Ectodermal cell (in vitro differentiated cells): ENCODE data around the gene FAM228B. TPM values are rescaled to one million over a fixed set of nuclear protein-coding genes. Genes with fewer than 3 reads are reported as not detected.

ENCODE experiments used
- H3K27ac ChIP-seq: 2 replicates; pipeline ENCODE4 v1.7.0; 2013; ENCODE audit warnings: mild to moderate bottlenecking, low read depth, low read length; ENCODE audit not compliant: insufficient read depth, poor library complexity, severe bottlenecking
- H3K27me3 ChIP-seq: 2 replicates; pipeline ENCODE4 v1.7.0; 2013; ENCODE audit warnings: mild to moderate bottlenecking, low read length; ENCODE audit not compliant: insufficient read depth, control insufficient read depth, poor library complexity, severe bottlenecking
- H3K36me3 ChIP-seq: one replicate; pipeline ENCODE4 v1.7.0; 2013; ENCODE audit warnings: low read length; ENCODE audit not compliant: control insufficient read depth, insufficient read depth
- H3K4me1 ChIP-seq: one replicate; pipeline ENCODE4 v1.7.0; 2013; ENCODE audit warnings: low read length; ENCODE audit not compliant: control insufficient read depth, insufficient read depth
- H3K4me3 ChIP-seq: 2 replicates; pipeline ENCODE4 v1.7.0; 2013; ENCODE audit warnings: low read depth, low read length, control low read depth; ENCODE audit not compliant: insufficient read depth
- H3K9me3 ChIP-seq: 2 replicates; pipeline ENCODE4 v1.7.0; 2013; ENCODE audit warnings: mild to moderate bottlenecking, low read length, moderate library complexity; ENCODE audit not compliant: control insufficient read depth
- WGBS, 2 experiments: methylation state at CpG; one replicate each; pipeline ENCODE4 v1.1.7; 2013; ENCODE audit warnings: missing lambda C conversion rate in 2 of 2; 5-methylcytosine and 5-hydroxymethylcytosine counted together
- polyA plus RNA-seq, 4 experiments: library from polyadenylated mRNA; stranded (reverse); fragments of 50-300 nt; gene quantifications; one replicate each; pipeline ENCODE4 v1.2.3, GENCODE V29; 2013

The FAM228B gene
- polyA plus RNA-seq (2013, experiment 1 of 4), result 18.8 TPM
- polyA plus RNA-seq (2013, experiment 2 of 4), result 22.1 TPM
- 12.8 TPM for polyA plus RNA-seq (2013, experiment 3 of 4)
- polyA plus RNA-seq (2013, experiment 4 of 4), result 18.8 TPM

- Histone ChIP-seq H3K36me3 (no peaks in the 10 kb centered on the region), H3K4me3 (peak within 1 kb of the TSS; percentile 68), H3K4me1 (no peaks in the 10 kb centered on the region), H3K9me3 (no peaks in the 10 kb centered on the region), H3K27me3 (no peaks in the 10 kb centered on the region), H3K27ac (peak within 1 kb of the TSS; percentile 72)
- WGBS, 2 experiments, result 1% methylated on average over 103 of the region's 103 CpGs
Measured at GRCh38 chr2:24123195-24123921, at the start of gene FAM228B, which contains the start of gene PFN4. Gene FAM228B, plus strand, starts transcription at chr2:24123469. Its CDS starts 893 bp downstream, at chr2:24124362. Gene PFN4, minus strand, starts transcription at chr2:24123334. Its CDS starts 799 bp downstream, at chr2:24122535.

GRCh38 chr2:24073816-24074215, 49.5 kb upstream of the FAM228B start:
- H3K36me3 ChIP-seq, result no peaks in the 10 kb centered on the region
- WGBS, 2 experiments, result 90 to 97% methylated on average over 3 of the region's 6 CpGs

GRCh38 chr2:24075259-24075658, 48.0 kb upstream of the FAM228B start:
- H3K4me1 ChIP-seq, result peaks cover 12% of the 10 kb centered on the region
- no peak overlapping the region for H3K27ac ChIP-seq
- WGBS, 2 experiments, result 65 to 71% methylated on average over 5 of the region's 5 CpGs

More at GRCh38 chr2:24073816-24074215, 49.5 kb upstream of the FAM228B start:
- Histone ChIP-seq H3K9me3 (no peaks in the 10 kb centered on the region), H3K27ac (no peak overlapping the region), H3K27me3 (no peaks in the 10 kb centered on the region), H3K4me3 (no peak overlapping the region), H3K4me1 (peaks cover 12% of the 10 kb centered on the region)

GRCh38 chr2:24075915-24076848, 47.1 kb upstream of the FAM228B start, which contains the start of gene SF3B6:
Gene SF3B6, minus strand, starts transcription at chr2:24076326. Its CDS starts 97 bp downstream, at chr2:24076229.
- peak within 1 kb of the TSS; percentile 71 for H3K27ac ChIP-seq
- H3K4me3 ChIP-seq, result peak within 1 kb of the TSS; percentile 70
- no peaks in the 10 kb centered on the region for H3K27me3 ChIP-seq
- 1% methylated on average over 64 of the region's 64 CpGs for WGBS, 2 experiments
- peaks cover 6% of the 10 kb centered on the region for H3K36me3 ChIP-seq
- H3K9me3 ChIP-seq, result no peaks in the 10 kb centered on the region
- H3K4me1 ChIP-seq, result peaks cover 12% of the 10 kb centered on the region

More at GRCh38 chr2:24075259-24075658, 48.0 kb upstream of the FAM228B start:
- Histone ChIP-seq H3K27me3 (no peaks in the 10 kb centered on the region), H3K9me3 (no peaks in the 10 kb centered on the region), H3K36me3 (no peaks in the 10 kb centered on the region), H3K4me3 (peak overlapping the region; percentile 70)

- peak overlapping the region; percentile 70 for H3K4me3 ChIP-seq
- WGBS, 2 experiments, result 19 to 25% methylated on average over 41 of the region's 41 CpGs
- no peaks in the 10 kb centered on the region for H3K27me3 ChIP-seq
- H3K27ac ChIP-seq, result no peak overlapping the region
- H3K4me1 ChIP-seq, result peaks cover 12% of the 10 kb centered on the region
- peaks cover 8% of the 10 kb centered on the region for H3K36me3 ChIP-seq
- no peaks in the 10 kb centered on the region for H3K9me3 ChIP-seq
Measured at GRCh38 chr2:24076849-24077534, 46.3 kb upstream of the FAM228B start.

- WGBS, 2 experiments, result 66 to 67% methylated on average over 9 of the region's 9 CpGs
- H3K4me3 ChIP-seq, result peak overlapping the region; percentile 70
- no peak overlapping the region for H3K27ac ChIP-seq
- H3K36me3 ChIP-seq, result peaks cover 11% of the 10 kb centered on the region
- H3K9me3 ChIP-seq, result no peaks in the 10 kb centered on the region
- no peaks in the 10 kb centered on the region for H3K27me3 ChIP-seq
- peaks cover 12% of the 10 kb centered on the region for H3K4me1 ChIP-seq
Measured at GRCh38 chr2:24077535-24077877, 45.8 kb upstream of the FAM228B start.

- H3K4me3 ChIP-seq, result no peak overlapping the region
- peaks cover 14% of the 10 kb centered on the region for H3K4me1 ChIP-seq
- 88 to 94% methylated on average over 2 of the region's 2 CpGs for whole genome bisulfite sequencing, 2 experiments
- no peaks in the 10 kb centered on the region for H3K27me3 ChIP-seq
- peaks cover 15% of the 10 kb centered on the region for H3K36me3 ChIP-seq
- no peak overlapping the region for H3K27ac ChIP-seq
- H3K9me3 ChIP-seq, result no peaks in the 10 kb centered on the region
Measured at GRCh38 chr2:24077879-24078278, 45.4 kb upstream of the FAM228B start.

- WGBS, 2 experiments, result 93 to 98% methylated on average over 2 of the region's 2 CpGs
- Histone ChIP-seq H3K9me3 (no peaks in the 10 kb centered on the region), H3K4me3 (no peak overlapping the region), H3K27ac (no peak overlapping the region), H3K36me3 (peaks cover 15% of the 10 kb centered on the region), H3K27me3 (no peaks in the 10 kb centered on the region), H3K4me1 (peaks cover 26% of the 10 kb centered on the region)
Measured at GRCh38 chr2:24080701-24081100, 42.6 kb upstream of the FAM228B start.

- Histone ChIP-seq H3K4me3 (peak overlapping the region; percentile 52), H3K27me3 (no peaks in the 10 kb centered on the region), H3K36me3 (peaks cover 15% of the 10 kb centered on the region), H3K9me3 (no peaks in the 10 kb centered on the region), H3K4me1 (peaks cover 14% of the 10 kb centered on the region), H3K27ac (peak overlapping the region; percentile 100)
- 86 to 89% methylated on average over 8 of the region's 8 CpGs for WGBS, 2 experiments
Measured at GRCh38 chr2:24082787-24083566, 40.3 kb upstream of the FAM228B start.
